Endothelial cell of umbilical vein (primary cell): Measurements from ENCODE around the gene NUDT6. TPM values are rescaled to one million over a fixed set of nuclear protein-coding genes. Genes with fewer than 3 reads are reported as not detected.

ENCODE experiments used
- BruUV-seq: library from RNA; stranded (reverse); fragments of 400-500 nt; replicated peaks from 2 replicates; lab custom pipeline; 2021; lab: Mats Ljungman, UMichigan
- CTCF ChIA-PET: fragments of 300-600, 350-600 bp; sonication (Branson Sonifier 250); formaldehyde crosslinking; loops from one replicate; lab custom pipeline; 2021; ENCODE audit warnings: antibody characterized with exemption, inconsistent platforms; lab: Charles Lee
- POLR2A ChIA-PET: fragments of 300-600, 350-600 bp; sonication (Branson Sonifier 250); formaldehyde crosslinking; loops from one replicate; lab custom pipeline; 2021; ENCODE audit warnings: antibody characterized with exemption, inconsistent platforms; lab: Charles Lee
- DNase-seq: peaks from one replicate; pipeline ENCODE4 v3.0.0-alpha.2; 2011; ENCODE audit warnings: low read depth, low spot score
- FAIRE-seq: peaks from 2 replicates; lab custom pipeline; 2011; peaks lifted over from hg19 to GRCh38; lab: Jason Lieb, UNC
- H2AFZ ChIP-seq: 2 replicates; pipeline ENCODE4 v1.6.0; 2012; ENCODE audit warnings: low read depth, low read length, control low read depth, inconsistent platforms
- H3K27ac ChIP-seq: 2 replicates; pipeline ENCODE4 v1.5.1; 2011; ENCODE audit warnings: low read depth, mild to moderate bottlenecking, control low read depth, low read length, moderate library complexity; ENCODE audit not compliant: insufficient read depth
- H3K27me3 ChIP-seq, 2 experiments: 2 replicates each; pipeline versions ENCODE4 v1.6.0 to v1.6.1; 2011; ENCODE audit warnings: low read length in 2 of 2, mixed read lengths in 1 of 2; ENCODE audit not compliant: control insufficient read depth in 2 of 2, insufficient read depth in 2 of 2
- H3K36me3 ChIP-seq, 2 experiments: 2 replicates in 1 of 2; 3 replicates in 1 of 2; pipeline ENCODE4 v1.5.1; 2011; ENCODE audit warnings: low read length in 2 of 2, mild to moderate bottlenecking in 1 of 2, moderate library complexity in 1 of 2; ENCODE audit not compliant: control insufficient read depth in 2 of 2, insufficient read depth in 2 of 2; ENCODE audit errors: extremely low read depth in 1 of 2
- H3K4me1 ChIP-seq: 3 replicates; pipeline ENCODE4 v1.5.1; 2011; ENCODE audit warnings: mild to moderate bottlenecking, low read length; ENCODE audit not compliant: control insufficient read depth, insufficient read depth; ENCODE audit errors: extremely low read depth
- H3K4me2 ChIP-seq: 2 replicates; pipeline ENCODE4 v1.6.1; 2011; ENCODE audit warnings: low read length, control low read depth, mixed read lengths; ENCODE audit not compliant: insufficient read depth
- H3K4me3 ChIP-seq, 3 experiments: fragments of 200-600 bp in 1 of 3; sonication (generic), shearing (Covaris generic) in 1 of 3; replicated peaks in 1 of 3; 2 replicates each; pipeline ENCODE4 v1.5.1; 2011 to 2016; ENCODE audit warnings: control low read depth in 3 of 3, low read length in 3 of 3, mild to moderate bottlenecking in 2 of 3, inconsistent platforms in 1 of 3, low read depth in 1 of 3, moderate library complexity in 1 of 3; ENCODE audit not compliant: insufficient read depth in 1 of 3
- H3K79me2 ChIP-seq: 2 replicates; pipeline ENCODE4 v1.6.0; 2012; ENCODE audit warnings: low read length, inconsistent platforms; ENCODE audit not compliant: control insufficient read depth, insufficient read depth
- H3K9ac ChIP-seq: replicated peaks from 2 replicates; pipeline ENCODE3; 2011; ENCODE audit warnings: low read length, control low read depth; ENCODE audit not compliant: insufficient read depth; ENCODE audit errors: extremely low read depth
- H3K9me1 ChIP-seq: replicated peaks from 3 replicates; pipeline ENCODE4 v1.6.0; 2011; ENCODE audit warnings: mild to moderate bottlenecking, low read length; ENCODE audit not compliant: control insufficient read depth, insufficient read depth; ENCODE audit errors: extremely low read depth
- H3K9me3 ChIP-seq: replicated peaks from 2 replicates; pipeline ENCODE4 v1.5.1; 2012; ENCODE audit warnings: low read length, inconsistent platforms; ENCODE audit not compliant: control insufficient read depth, insufficient read depth
- H4K20me1 ChIP-seq: replicated peaks from 2 replicates; pipeline ENCODE3; 2011; ENCODE audit warnings: mild to moderate bottlenecking, low read length; ENCODE audit not compliant: control insufficient read depth, insufficient read depth; ENCODE audit errors: extremely low read depth
- CTCF ChIP-seq, 2 donors: IDR thresholded peaks; 1 replicate in 1 of 2; 2 replicates in 1 of 2; pipeline ENCODE4 v1.5.1; 2011; ENCODE audit warnings: low read length in 2 of 2, mild to moderate bottlenecking in 2 of 2, moderate library complexity in 2 of 2, control low read depth in 1 of 2, inconsistent platforms in 1 of 2, low read depth in 1 of 2; ENCODE audit not compliant: insufficient read depth in 1 of 2; ENCODE audit errors: extremely low read depth in 1 of 2
- EZH2 ChIP-seq: IDR thresholded peaks from 2 replicates; pipeline ENCODE4 v1.6.1; 2012; ENCODE audit warnings: borderline replicate concordance, low read depth, mild to moderate bottlenecking, moderate library complexity, low read length, inconsistent platforms; ENCODE audit not compliant: severe bottlenecking
- FOS ChIP-seq: IDR thresholded peaks from 2 replicates; pipeline ENCODE4 v1.6.1; 2011; ENCODE audit warnings: mild to moderate bottlenecking, low read length, moderate library complexity, borderline replicate concordance; ENCODE audit not compliant: insufficient read depth
- GATA2 ChIP-seq: IDR thresholded peaks from 2 replicates; pipeline ENCODE4 v1.7.0; 2011; ENCODE audit warnings: low read depth, mild to moderate bottlenecking, moderate library complexity, mixed read lengths, low read length; ENCODE audit not compliant: insufficient read length, insufficient read depth
- JUN ChIP-seq: IDR thresholded peaks from 2 replicates; pipeline ENCODE4 v1.6.1; 2011; ENCODE audit warnings: borderline replicate concordance, low read depth; ENCODE audit not compliant: insufficient read length, insufficient read depth
- MAX ChIP-seq: IDR thresholded peaks from 2 replicates; pipeline ENCODE4 v1.6.1; 2011; ENCODE audit not compliant: insufficient read depth, insufficient read length
- MYC ChIP-seq: IDR thresholded peaks from one replicate; pipeline ENCODE4 v1.6.1; 2011; ENCODE audit warnings: mild to moderate bottlenecking, low read depth, low read length
- POLR2A ChIP-seq: IDR thresholded peaks from 2 replicates; pipeline ENCODE4 v1.6.1; 2012; ENCODE audit warnings: low read depth, mild to moderate bottlenecking, control low read depth, low read length
- POLR2AphosphoS5 ChIP-seq: IDR thresholded peaks from 2 replicates; pipeline ENCODE4 v1.6.1; 2012; ENCODE audit warnings: low read depth, mild to moderate bottlenecking, control low read depth, low read length, moderate library complexity; ENCODE audit not compliant: insufficient read depth
- dilution Hi-C: fragments of 300-500 bp; cut with MboI; formaldehyde crosslinking; loops from one replicate; pipeline ENCODE4 v1.15.0; 2019; ENCODE audit warnings: low sequenced_read_pairs; ENCODE audit not compliant: extremely low pct_ligation_motif_present
- intact Hi-C: fragments of 100-400 bp; cut with micrococcal nuclease; formaldehyde crosslinking; loops from one replicate; pipeline ENCODE4 v1.10.0; 2022
- polyA plus RNA-seq, 4 experiments: library from polyadenylated mRNA; depleted of rRNA in 3 of 4; stranded (reverse) in 3 of 4; unstranded in 1 of 4; fragments of >200 nt; gene quantifications; 2 replicates each; pipeline versions ENCODE4 v1.2.1 to v1.2.3, GENCODE V29; 2011 to 2012; ENCODE audit warnings: missing spikeins in 1 of 4
- total RNA-seq: library from RNA; stranded (reverse); gene quantifications from 2 replicates; pipeline ENCODE4 v1.2.3, GENCODE V29; 2021

Gene NUDT6
- total and polyA plus RNA-seq, 2 donors (not counting 3 experiments of a cell fraction or from before 2014, with no cell fraction given) = 5.1 to 5.4 TPM

- TF ChIP-seq EZH2 (no peak), POLR2A (no peak), FOS (no peak), POLR2AphosphoS5 (no peak), JUN (no peak), GATA2 (no peak), MYC (no peak), MAX (no peak), CTCF (IDR thresholded peaks at IDR 0.05; ENCODE audit: extremely low read depth in 1 of 2, insufficient read depth in 1 of 2, low read depth in 1 of 2, low read length in 2 of 2) (no peak)
- ChIA-PET POLR2A (no interaction called here), CTCF (no interaction called here)
- no peaks in the 10 kb centered on the region for H3K4me1 ChIP-seq
- no peak overlapping the region for H3K4me2 ChIP-seq
- FAIRE-seq (no peak), DNase-seq (no peak)
- no peaks in the 10 kb centered on the region for H3K27me3 ChIP-seq
- no peak overlapping the region for H3K4me3 ChIP-seq
- intact Hi-C loops = no loop called here
- no TSS peak for BruUV-seq
- H3K36me3 ChIP-seq = no peaks in the 10 kb centered on the region
- dilution Hi-C loops = no loop called here
- no peaks in the 10 kb centered on the region for H3K9me1 ChIP-seq
- H3K9ac ChIP-seq = no peak overlapping the region
- H4K20me1 ChIP-seq = no peaks in the 10 kb centered on the region
- H3K27ac ChIP-seq = no peak overlapping the region
- no peaks in the 10 kb centered on the region for H3K79me2 ChIP-seq
- H2AFZ ChIP-seq = no peak overlapping the region
- H3K9me3 ChIP-seq = no peaks in the 10 kb centered on the region
Observed at GRCh38 chr4:122966201-122966600, 43.8 kb upstream of the NUDT6 start.
